Measurements from ENCODE around the gene KRTAP12-3.

DNA sequence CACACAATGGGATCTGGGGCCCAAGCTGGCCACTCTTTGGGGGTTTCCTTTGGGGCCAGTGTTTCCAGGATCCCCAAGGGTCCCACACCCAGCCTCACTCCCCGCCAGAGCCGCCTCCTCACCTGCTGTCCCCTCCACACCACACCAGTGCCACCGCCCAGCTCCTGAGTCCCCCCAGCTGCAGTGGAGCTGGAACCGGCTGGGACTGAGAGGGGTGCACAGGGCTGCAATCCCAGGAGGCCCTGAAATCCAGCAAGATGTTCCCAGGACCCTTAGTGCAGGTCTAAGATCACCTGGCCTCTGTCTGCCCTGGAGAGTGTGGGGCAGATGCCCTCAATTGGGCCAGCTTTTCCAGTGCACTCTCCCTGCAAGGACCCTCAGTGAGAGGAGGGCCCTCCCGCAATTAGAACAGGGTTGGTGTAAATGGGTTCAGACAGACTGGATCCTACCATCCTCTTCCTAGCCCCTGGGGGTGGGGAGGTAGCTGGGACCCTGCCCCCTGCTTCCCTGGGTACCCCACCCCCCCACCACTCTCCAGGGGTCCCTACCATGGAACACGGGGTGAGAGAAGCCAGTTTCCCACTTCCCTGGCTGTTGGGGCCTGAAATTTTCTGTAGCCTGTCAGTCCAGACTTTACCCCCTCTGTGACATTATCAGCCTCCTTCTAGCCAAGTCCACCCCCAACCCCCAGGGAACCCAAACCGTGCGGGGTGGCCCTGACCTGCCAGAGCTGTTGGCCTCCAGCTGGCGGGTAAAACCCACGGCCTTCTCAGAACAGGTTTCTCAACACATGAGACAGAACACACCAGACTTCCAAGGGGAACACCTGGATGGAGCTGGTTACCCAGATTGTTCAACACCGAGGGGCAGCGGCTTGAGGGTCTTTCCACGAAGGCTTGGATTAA, 46.3 kb downstream of the KRTAP12-3 start:
- TF ChIP-seq POLR2A (conservative IDR thresholded peaks at IDR 0.05), result no peak
- TF ChIP-seq, protein P1, sequence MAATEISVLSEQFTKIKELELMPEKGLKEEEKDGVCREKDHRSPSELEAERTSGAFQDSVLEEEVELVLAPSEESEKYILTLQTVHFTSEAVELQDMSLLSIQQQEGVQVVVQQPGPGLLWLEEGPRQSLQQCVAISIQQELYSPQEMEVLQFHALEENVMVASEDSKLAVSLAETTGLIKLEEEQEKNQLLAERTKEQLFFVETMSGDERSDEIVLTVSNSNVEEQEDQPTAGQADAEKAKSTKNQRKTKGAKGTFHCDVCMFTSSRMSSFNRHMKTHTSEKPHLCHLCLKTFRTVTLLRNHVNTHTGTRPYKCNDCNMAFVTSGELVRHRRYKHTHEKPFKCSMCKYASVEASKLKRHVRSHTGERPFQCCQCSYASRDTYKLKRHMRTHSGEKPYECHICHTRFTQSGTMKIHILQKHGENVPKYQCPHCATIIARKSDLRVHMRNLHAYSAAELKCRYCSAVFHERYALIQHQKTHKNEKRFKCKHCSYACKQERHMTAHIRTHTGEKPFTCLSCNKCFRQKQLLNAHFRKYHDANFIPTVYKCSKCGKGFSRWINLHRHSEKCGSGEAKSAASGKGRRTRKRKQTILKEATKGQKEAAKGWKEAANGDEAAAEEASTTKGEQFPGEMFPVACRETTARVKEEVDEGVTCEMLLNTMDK (IDR thresholded peaks at IDR 0.05; ENCODE audit: borderline replicate concordance, insufficient read depth, low read depth, low read length, poor library complexity, severe bottlenecking), result no peak
- TF ChIP-seq HCFC1 (IDR thresholded peaks at IDR 0.05; ENCODE audit: low read depth, low read length), result no peak
- TF ChIP-seq CAMTA2 (CRISPR knock-in tag; conservative IDR thresholded peaks at IDR 0.05), result no peak
- TF ChIP-seq SRF (CRISPR knock-in tag; IDR thresholded peaks at IDR 0.05), result no peak
- no peak for TF ChIP-seq HMG20B (CRISPR knock-in tag; IDR thresholded peaks at IDR 0.05)
- TF ChIP-seq, protein P2, sequence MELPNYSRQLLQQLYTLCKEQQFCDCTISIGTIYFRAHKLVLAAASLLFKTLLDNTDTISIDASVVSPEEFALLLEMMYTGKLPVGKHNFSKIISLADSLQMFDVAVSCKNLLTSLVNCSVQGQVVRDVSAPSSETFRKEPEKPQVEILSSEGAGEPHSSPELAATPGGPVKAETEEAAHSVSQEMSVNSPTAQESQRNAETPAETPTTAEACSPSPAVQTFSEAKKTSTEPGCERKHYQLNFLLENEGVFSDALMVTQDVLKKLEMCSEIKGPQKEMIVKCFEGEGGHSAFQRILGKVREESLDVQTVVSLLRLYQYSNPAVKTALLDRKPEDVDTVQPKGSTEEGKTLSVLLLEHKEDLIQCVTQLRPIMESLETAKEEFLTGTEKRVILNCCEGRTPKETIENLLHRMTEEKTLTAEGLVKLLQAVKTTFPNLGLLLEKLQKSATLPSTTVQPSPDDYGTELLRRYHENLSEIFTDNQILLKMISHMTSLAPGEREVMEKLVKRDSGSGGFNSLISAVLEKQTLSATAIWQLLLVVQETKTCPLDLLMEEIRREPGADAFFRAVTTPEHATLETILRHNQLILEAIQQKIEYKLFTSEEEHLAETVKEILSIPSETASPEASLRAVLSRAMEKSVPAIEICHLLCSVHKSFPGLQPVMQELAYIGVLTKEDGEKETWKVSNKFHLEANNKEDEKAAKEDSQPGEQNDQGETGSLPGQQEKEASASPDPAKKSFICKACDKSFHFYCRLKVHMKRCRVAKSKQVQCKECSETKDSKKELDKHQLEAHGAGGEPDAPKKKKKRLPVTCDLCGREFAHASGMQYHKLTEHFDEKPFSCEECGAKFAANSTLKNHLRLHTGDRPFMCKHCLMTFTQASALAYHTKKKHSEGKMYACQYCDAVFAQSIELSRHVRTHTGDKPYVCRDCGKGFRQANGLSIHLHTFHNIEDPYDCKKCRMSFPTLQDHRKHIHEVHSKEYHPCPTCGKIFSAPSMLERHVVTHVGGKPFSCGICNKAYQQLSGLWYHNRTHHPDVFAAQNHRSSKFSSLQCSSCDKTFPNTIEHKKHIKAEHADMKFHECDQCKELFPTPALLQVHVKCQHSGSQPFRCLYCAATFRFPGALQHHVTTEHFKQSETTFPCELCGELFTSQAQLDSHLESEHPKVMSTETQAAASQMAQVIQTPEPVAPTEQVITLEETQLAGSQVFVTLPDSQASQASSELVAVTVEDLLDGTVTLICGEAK (IDR thresholded peaks at IDR 0.05), result no peak
- TF ChIP-seq, protein P2 (CRISPR knock-in tag; IDR thresholded peaks at IDR 0.05), result no peak
- no peak for TF ChIP-seq CEBPB (tag; IDR thresholded peaks at IDR 0.05)
- no peak for TF ChIP-seq PBX2 (CRISPR knock-in tag; IDR thresholded peaks at IDR 0.05; ENCODE audit: low read depth)
- no peak for TF ChIP-seq PBX2 (tag; conservative IDR thresholded peaks at IDR 0.05; ENCODE audit: low read depth)
- TF ChIP-seq, protein P3, sequence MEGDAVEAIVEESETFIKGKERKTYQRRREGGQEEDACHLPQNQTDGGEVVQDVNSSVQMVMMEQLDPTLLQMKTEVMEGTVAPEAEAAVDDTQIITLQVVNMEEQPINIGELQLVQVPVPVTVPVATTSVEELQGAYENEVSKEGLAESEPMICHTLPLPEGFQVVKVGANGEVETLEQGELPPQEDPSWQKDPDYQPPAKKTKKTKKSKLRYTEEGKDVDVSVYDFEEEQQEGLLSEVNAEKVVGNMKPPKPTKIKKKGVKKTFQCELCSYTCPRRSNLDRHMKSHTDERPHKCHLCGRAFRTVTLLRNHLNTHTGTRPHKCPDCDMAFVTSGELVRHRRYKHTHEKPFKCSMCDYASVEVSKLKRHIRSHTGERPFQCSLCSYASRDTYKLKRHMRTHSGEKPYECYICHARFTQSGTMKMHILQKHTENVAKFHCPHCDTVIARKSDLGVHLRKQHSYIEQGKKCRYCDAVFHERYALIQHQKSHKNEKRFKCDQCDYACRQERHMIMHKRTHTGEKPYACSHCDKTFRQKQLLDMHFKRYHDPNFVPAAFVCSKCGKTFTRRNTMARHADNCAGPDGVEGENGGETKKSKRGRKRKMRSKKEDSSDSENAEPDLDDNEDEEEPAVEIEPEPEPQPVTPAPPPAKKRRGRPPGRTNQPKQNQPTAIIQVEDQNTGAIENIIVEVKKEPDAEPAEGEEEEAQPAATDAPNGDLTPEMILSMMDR (IDR thresholded peaks at IDR 0.05 in 2 of 3, conservative IDR thresholded peaks at IDR 0.05 in 1 of 3; ENCODE audit: insufficient read depth in 2 of 3, low read depth in 1 of 3, low read length in 3 of 3), result no peak
